Sigmoid colon (tissue), 4 donors: Measurements from ENCODE around the gene WDFY2.

Experiments used
- EP300 ChIP-seq, 4 donors: sonication (generic); formaldehyde crosslinking; IDR thresholded peaks; one replicate each; pipeline ENCODE4 v1.6.1; 2017; ENCODE audit warnings: antibody characterized with exemption in 4 of 4
- TF ChIP-seq, protein P1 (sequence below), 4 experiments: fragments of 450-650 bp in 3 of 4; fragments of 200-600 bp in 1 of 4; IDR thresholded peaks; one replicate each; pipeline ENCODE4 v1.5.1; 2016 to 2019; ENCODE audit warnings: antibody characterized with exemption in 4 of 4, mild to moderate bottlenecking in 3 of 4, moderate library complexity in 2 of 4

DNA sequence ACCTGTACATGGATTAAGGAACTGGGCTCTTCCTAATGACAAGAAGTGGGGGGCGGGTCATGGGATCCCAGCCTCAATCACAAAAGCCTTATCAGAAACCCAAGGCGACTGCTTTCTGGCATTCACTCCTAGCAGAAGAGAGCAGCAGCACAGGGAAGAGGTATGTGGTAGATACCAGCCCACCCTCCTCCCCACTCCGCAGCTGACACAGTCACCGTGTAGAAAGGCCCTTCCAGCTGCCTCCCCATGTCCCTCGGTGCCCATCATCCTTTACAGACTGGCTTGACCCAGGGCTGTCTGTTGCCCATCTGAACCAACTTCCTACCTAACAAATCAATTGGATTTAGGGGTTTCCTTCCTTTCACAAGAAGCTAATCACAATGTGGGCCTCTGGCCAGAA lies 222.8 kb downstream of the WDFY2 start:
- no peak for TF ChIP-seq EP300 (IDR thresholded peaks at IDR 0.05)
- TF ChIP-seq, protein P1, sequence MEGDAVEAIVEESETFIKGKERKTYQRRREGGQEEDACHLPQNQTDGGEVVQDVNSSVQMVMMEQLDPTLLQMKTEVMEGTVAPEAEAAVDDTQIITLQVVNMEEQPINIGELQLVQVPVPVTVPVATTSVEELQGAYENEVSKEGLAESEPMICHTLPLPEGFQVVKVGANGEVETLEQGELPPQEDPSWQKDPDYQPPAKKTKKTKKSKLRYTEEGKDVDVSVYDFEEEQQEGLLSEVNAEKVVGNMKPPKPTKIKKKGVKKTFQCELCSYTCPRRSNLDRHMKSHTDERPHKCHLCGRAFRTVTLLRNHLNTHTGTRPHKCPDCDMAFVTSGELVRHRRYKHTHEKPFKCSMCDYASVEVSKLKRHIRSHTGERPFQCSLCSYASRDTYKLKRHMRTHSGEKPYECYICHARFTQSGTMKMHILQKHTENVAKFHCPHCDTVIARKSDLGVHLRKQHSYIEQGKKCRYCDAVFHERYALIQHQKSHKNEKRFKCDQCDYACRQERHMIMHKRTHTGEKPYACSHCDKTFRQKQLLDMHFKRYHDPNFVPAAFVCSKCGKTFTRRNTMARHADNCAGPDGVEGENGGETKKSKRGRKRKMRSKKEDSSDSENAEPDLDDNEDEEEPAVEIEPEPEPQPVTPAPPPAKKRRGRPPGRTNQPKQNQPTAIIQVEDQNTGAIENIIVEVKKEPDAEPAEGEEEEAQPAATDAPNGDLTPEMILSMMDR (IDR thresholded peaks at IDR 0.05), result no peak
